GM12873 (cell line): ENCODE data around the gene SIRT5.

Source experiments
- CTCF ChIP-seq: IDR thresholded peaks from 2 replicates; pipeline ENCODE4 v1.5.1; 2012; ENCODE audit warnings: low read depth, mild to moderate bottlenecking, moderate library complexity, low read length, control low read depth; ENCODE audit not compliant: insufficient read depth; ENCODE audit errors: missing control alignments

The SIRT5 gene

DNA sequence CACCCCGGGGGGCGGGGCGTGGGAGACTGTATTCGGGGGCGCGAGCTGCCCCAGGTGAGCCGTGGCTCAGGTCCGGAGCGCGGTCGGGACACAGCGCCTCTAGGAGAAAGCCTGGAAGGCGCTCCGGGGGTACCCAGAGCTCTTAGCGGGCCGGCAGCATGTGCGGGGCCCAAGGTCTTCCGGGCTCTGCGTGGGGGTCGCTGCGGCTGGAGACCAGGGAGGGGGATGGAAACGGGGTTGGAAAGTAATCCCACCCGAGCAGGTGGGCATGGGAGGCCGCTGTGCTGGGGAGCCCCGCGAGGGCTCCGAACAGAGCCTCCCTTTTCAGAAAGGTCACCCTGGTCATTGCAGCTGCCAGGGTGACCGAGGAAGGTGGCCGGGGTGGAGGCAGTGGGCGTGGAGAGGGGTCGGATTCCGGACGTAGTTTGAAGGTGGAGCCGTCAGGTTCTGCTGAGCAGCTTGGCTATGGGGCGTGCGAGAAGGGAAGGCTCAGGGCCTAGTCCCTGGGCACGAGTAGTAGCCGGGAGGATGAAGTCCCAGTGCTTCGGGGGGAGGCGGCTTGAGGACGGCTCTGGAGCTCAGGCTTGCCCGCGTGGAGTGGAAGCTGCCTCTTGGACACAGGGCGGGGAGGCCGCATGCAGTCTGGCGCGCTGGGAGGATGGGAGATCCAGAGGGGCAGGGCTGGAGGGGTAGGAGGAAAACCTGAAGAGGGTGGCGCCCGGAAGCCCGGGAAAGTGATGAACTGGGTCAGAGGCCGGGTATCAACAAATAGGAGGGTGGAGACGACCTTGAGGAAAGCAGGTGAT is at the start of gene SIRT5:
Gene SIRT5, plus strand, starts transcription at position 31 of the 806 bp plus-strand sequence. CDS start 9,510 bp downstream, outside the sequence.
- TF ChIP-seq CTCF, result no peak

DNA sequence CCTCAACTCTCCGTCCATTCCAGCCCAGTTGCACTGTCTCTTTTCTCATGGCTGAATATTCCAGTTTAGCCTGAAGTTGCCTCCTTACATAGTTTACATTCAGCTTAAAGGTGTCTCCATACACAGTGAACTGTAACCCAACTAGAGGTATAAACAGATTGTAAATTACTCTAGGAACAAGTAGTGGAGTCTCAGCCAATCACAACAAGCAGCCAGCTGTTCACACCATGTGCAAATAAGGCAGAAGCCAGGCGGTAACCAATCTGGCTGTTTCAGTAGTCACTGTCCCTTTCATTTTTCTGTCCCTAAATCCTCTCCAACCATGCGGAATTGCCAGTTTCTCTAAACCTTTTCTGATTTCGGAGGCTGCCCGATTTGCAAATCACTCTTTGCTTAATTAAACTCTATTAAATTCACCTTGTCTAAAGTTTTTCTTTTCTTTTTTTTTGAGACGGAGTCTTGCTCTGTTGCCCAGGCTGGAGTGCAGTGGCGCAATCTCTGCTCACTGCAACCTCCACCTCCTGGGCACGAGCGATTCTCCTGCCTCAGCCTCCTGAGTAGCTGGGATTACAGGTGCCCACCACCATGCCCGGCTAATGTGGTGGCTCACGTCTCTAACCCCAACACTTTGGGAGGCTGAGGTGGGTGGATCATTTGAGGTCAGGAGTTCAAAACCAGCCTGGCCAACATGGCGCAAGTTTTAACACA is 49.4 kb upstream of the SIRT5 start:
- TF ChIP-seq CTCF, result no peak

- no peak for TF ChIP-seq CTCF
Measured at GRCh38 chr6:13526357-13526726, 48.1 kb upstream of the SIRT5 start.

GRCh38 chr6:13526727-13527670 is 47.4 kb upstream of the SIRT5 start:
- TF ChIP-seq CTCF, result no peak

GRCh38 chr6:13527671-13528056 is 46.7 kb upstream of the SIRT5 start:
- no peak for TF ChIP-seq CTCF

GRCh38 chr6:13528232-13528631 is 46.2 kb upstream of the SIRT5 start:
- no peak for TF ChIP-seq CTCF
